GM19043 (cell line): ENCODE measurements around the gene SPAG7.

Experiments used
- ATAC-seq: cut with Tn5 transposase; IDR thresholded peaks from one replicate; pipeline ENCODE4 v1.9.1; 2021; ENCODE audit warnings: low read depth; ENCODE audit not compliant: unreplicated experiment

The SPAG7 gene

DNA sequence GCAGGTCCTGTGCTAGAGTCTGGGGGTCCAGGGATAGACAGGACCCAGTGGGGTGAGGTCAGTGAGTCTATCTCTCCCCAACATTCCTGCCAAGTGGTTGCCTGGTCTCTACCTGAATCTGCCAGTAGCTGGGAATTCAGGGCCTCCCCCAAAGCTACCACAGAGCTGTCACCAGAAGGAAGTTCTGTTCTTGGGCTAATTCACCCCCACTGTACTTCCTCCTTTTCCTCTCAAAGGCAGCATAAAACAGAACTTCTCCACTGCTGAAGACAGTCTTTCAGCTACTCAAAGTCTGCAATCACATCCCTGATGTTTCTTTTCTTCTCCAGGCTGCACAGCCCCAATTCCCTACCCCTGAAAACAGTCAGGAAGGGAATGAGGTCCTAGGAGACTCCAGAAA, 11.1 kb upstream of the SPAG7 start:
- no peak for ATAC-seq

- ATAC-seq, result no peak
These were observed 6.6 kb upstream of the SPAG7 start for GRCh38 chr17:4974115-4974670.

DNA sequence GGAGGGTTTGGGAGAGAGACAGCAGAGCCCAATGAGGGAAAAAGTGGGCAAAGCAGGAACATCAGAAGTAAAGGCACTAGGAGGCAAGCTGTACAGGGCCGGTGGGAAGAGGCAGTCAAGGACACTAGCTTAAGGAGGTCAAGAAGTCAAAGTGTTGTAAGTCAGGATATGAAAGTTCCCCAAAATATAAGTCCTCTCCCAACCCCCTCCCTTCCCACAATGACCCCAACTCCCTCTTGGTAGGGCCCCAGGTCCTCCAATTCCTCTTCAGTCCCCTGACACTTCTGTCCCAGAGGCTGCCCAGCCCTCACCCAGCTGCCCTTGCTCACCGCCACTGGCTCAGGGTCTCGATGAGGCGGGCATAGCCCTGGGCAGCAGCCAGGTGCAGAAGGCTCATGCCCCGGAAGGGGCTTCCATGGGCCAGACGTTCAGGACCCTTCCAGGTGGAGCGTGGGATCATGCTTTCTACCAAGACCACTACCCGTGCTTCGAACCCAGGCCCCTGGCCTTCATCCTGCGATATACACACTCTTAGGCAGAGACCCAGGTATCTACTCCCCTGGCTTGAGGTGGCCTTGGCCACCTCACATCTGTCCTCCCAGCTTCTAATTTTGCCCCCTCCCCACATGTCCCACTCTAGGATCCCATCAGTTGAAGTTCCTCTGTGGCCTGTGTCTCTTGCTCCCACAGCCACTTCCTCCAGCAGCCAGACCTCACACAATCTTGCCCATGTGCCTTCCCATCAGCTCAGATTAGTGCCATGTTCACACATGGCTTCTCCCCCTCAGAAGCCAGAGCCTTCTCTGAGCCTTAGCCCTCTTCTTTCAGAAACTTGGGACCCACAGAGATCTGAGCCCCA, 5.9 kb upstream of the SPAG7 start:
- ATAC-seq, result no peak

DNA sequence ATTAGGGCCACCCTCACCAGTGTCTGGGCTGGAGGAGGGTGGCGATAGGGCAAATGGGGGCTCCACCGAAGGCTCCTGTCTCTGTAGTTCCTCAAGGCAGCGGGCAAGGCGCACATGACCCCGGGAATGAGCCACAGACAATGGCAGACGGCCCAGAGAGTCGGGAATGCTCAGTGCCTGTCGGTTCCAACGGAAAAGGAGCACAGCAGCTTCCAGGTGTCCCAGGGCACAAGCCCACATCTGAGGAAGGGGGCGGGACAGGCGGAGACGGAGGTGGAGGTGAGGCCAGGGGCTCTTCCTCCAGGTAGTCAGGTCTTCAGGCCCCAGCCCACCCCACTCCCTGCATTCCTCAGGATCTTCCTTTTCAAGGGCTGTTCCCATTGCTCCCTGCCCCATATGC, 5.1 kb upstream of the SPAG7 start:
- ATAC-seq, result no peak

GRCh38 chr17:4972322-4972721, 4.7 kb upstream of the SPAG7 start:
- ATAC-seq, result no peak

DNA sequence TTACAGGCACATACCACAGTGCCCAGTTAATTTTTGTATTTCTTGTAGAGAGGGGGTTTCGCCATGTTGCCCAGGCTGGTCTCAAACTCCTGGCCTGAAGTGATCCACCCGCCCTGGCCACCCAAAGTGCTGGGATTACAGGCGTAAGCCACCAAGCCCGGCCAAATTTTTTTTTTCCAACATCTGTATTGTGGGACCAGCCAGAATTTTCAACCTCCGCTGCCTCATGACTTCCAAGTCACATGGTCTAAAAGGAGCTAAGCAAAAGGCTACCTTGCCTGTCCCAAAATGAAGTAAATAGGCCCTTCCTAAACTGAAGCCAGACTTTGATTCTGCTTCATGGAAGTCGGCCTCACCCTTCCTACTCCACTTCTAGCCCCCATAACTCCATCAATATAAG, 4.2 kb upstream of the SPAG7 start:
- no peak for ATAC-seq

GRCh38 chr17:4970273-4970672, 2.7 kb upstream of the SPAG7 start:
- ATAC-seq, result no peak

DNA sequence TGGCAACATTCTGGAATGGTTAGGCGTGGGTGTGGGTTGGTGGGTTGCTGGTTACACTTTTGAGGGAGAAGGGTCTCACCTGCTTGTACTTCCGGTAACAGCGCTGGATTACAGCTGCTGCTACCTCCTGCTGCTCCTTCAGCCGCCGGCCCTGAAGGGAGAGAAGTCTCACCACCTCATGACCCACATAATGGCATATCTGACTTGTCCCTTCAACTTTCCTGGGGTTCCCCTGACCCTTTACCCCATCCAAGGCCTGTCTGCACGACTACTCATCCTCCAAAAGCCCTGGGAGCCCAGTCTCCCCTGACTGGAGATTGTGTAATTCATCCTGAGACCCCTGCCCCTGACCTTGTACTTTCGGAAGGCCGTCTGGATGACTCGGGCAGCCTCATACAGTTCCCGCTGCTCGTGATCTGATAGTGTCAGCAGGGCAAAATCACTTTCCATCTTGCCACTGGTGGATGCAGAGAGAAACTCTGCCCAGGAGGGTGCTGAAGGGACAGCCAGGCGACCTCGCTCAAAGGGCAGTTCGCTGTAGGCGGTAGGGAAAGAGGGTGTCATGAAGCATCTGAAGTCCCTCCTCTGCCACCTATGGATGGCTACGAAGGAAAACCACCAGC, 2.0 kb upstream of the SPAG7 start:
- ATAC-seq, result no peak

DNA sequence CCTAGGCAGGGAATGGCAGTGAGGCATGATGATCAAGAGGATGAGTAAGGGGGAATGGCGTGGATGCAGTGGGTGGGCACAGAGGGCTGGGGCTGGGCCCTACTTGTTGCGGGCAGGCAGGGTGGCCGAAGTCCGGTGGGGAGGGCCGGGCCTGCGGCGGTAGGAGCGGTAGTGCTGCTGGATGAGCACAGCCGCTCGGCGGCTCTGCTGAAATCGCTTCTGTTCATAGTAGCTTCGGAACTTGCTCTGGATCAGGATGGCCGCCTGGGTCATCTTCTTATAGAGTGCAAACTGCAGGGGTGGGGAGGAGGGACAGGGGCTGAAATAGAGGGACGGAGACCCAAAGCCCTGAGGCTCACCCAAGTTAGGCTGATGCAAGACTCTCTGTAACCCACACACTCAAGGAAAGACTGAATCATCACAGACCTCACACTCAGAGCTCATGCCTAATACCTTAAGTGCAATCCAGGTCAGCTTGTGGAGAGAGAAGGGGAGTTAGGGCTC, 1.5 kb upstream of the SPAG7 start:
- ATAC-seq, result no peak

- no peak for ATAC-seq
These were observed 949 bp upstream of the SPAG7 start for GRCh38 chr17:4968486-4969046.

DNA sequence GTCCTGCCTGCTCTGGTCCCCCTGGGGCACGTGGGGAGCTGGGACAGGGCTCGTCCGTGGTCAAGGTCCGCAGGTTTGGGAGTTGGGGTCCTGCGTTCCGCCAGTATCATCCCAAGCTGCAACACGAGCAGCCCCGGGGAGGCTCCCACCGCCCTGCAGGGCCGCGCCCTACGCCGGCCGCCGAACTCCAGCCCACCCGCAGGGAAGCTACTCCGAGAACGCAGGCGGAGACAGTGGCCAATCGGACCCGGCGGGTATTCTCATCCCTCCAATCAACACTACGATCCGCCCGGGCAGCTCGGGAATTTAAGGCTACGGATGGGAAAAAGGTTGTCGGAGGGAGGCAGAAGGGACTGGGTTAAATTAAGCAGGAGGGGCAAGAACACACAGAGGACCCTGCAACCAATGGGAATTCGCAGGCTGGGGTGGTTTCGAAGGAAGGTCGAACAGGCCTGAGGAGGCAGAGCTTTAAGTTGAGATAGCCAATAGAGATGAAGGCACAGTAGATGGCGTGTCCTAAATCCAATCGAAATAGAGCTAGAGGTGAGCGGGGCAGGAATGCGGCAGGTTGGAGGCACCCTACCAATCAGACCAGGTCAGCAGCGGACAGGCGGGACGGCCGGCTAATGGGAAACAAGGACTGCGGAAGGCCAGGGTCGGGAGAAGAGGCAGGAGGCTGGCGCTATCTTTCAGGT, 626 bp downstream of the SPAG7 start:
- peak; percentile 76 for ATAC-seq

DNA sequence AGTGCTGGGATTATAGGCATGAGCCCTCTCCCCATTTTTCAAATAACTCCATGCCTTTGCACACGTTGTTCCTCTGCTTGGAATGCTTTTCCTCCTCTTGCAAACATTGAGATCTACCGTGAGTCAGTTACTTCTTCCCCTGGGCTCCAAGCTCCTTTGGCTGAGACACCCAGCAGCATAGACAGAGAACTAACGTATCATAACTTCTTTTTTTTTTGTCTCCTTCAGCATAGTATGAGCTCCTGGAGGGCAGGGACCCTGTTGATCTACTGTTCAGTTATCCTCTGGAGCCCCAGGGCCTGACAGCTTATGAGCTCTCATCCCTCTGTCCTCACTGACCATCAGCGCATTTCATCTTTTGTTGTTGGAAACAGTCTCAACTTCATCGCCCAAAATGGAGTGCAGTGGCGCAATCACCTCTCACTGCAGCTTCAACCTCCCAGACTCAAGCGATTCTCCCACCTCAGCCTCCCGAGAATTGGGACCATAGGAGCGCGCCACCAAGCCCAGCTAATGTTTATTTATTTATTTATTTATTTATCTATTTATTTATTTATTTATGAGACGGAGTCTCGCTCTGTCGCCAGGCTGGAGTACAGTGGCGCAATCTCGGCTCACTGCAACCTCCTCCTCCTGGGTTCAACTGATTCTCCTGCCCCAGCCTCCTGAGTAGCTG, 2.2 kb downstream of the SPAG7 start:
- ATAC-seq, result no peak

- ATAC-seq, result no peak
These were observed 7.2 kb downstream of the SPAG7 start for GRCh38 chr17:4960279-4960922.

GRCh38 chr17:4959261-4959965, 8.2 kb downstream of the SPAG7 start:
- no peak for ATAC-seq

DNA sequence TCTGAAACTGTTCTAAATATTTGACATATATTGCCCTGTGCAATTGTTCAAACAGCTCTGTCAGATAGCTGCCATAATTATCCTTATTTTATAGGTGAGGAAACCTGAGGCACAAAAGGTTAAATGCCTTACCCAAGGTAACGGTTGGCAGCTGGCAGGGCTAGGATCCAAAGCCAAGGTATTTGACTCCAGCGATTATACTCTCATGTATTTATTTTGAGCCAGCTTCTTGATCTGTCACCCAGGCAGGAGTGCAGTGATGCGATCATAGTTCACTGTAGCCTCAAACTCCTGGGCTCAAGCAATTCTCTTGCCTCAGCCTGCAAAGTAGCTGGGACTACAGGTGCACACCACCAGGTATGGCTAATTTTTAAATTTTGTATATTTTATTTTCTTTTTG, 9.5 kb downstream of the SPAG7 start:
- no peak for ATAC-seq

DNA sequence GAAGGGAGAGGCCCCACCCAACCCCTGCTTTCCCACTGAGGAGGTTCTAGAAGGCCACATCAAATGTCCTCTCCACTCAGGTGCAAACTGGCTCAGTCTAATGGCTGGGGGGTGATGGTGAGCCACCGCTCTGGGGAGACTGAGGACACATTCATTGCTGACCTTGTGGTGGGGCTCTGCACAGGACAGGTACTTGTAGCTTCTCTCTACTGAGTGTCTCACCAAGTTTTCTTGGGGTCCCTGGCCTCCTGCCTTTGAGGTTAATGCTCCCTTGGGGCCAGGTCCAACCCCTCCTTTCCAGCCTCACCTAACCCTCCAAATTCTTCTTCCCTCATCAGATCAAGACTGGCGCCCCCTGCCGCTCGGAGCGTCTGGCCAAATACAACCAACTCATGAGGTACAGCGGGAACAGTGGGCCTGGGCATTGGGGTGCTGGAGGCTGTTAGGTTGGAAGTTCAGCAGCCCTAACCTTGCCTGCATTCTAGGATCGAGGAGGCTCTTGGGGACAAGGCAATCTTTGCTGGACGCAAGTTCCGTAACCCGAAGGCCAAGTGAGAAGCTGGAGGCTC, 11.0 kb downstream of the SPAG7 start:
- no peak for ATAC-seq

DNA sequence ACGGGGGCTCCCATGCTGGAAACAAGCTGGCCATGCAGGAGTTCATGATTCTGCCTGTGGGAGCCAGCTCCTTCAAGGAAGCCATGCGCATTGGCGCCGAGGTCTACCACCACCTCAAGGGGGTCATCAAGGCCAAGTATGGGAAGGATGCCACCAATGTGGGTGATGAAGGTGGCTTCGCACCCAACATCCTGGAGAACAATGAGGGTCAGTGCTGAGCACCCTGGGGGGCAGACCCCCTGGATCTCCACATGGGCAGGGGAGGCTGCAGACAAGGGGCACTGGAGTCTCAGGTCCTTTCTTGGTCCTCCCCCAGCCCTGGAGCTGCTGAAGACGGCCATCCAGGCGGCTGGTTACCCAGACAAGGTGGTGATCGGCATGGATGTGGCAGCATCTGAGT, 12.5 kb downstream of the SPAG7 start:
- ATAC-seq, result no peak

DNA sequence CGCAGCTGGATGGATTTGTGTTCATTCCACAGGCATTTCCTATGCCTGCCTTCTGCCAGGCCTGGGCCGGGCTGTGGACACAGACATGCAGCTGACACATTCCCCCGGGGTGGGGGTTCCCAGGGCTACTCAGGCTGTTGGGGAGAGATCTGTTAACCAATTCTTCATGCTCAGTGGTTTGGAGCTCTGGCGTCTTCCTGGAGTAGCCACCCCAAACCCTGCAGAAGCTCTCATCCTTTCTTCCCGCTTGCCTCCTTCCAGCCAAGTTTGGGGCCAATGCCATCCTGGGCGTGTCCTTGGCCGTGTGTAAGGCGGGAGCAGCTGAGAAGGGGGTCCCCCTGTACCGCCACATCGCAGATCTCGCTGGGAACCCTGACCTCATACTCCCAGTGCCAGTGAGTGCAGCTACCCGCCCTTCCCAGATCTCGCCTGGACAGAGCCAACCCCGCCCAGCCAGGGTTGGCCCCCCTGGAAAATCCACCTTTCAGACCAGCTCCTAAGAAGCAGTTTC, 14.1 kb downstream of the SPAG7 start:
- no peak for ATAC-seq

DNA sequence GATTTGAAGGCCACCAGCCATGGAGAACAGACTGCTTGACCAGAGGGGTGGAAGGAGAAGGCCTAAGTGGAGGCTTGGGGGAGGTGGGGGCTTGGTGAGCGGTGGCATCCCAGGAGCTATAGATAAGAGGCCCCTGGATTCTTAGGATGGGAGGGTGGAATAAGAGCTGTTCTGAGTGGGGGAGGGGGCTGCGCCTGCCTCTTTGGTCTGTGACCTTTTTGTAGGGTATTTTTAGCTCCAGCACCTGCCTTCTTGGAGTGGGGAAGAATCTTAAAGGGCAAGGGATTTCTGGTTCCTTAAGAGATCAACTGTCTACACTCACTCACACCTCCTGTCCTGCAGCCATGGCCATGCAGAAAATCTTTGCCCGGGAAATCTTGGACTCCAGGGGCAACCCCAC, 16.1 kb downstream of the SPAG7 start:
- ATAC-seq, result no peak
